A549 (cell line): ENCODE results near the gene PAK4. TPM values are rescaled to one million over a fixed set of nuclear protein-coding genes. Genes with fewer than 3 reads are reported as not detected.

ENCODE experiments used
- ATAC-seq, 2 experiments: fragments of 200-7000 bp in 1 of 2; fragments of >200 bp in 1 of 2; cut with Nextera tagmentation in 1 of 2; cut with Tn5 transposase in 1 of 2; 3 replicates each; pipeline versions ENCODE4 v1.8.0 to v1.9.1; 2018 to 2020; ENCODE audit warnings: mild to moderate bottlenecking in 1 of 2, moderate library complexity in 1 of 2
- CTCF ChIA-PET: fragments of 300-600 bp; sonication (Branson Sonifier 250); formaldehyde crosslinking; extraction: SDS; loops from one replicate; lab custom pipeline; 2021; ENCODE audit warnings: antibody characterized with exemption, inconsistent platforms; lab: Yijun Ruan, JAX
- POLR2A ChIA-PET: fragments of 350-600 bp; formaldehyde crosslinking; extraction: SDS; loops from one replicate; lab custom pipeline; 2021; ENCODE audit warnings: antibody characterized with exemption, inconsistent platforms; lab: Yijun Ruan, JAX
- DNase-seq, 2 experiments: peaks; one replicate each; pipeline versions ENCODE4 v3.0.0 to v3.0.0-alpha.2; 2011 to 2016; ENCODE audit warnings: low read depth in 1 of 2, low spot score in 1 of 2
- FAIRE-seq: peaks from 2 replicates; lab custom pipeline; 2011; peaks lifted over from hg19 to GRCh38; lab: Jason Lieb, UNC
- H3K27ac ChIP-seq, 2 experiments: fragments of >200 bp; sonication (Bioruptor Twin); formaldehyde crosslinking; 3 replicates each; pipeline ENCODE4 v1.5.1; 2016 to 2017
- H3K4me1 ChIP-seq: fragments of >200 bp; sonication (Bioruptor Twin); formaldehyde crosslinking; 3 replicates; pipeline ENCODE4 v1.6.1; 2016
- H3K4me2 ChIP-seq: fragments of >200 bp; sonication (Bioruptor Twin); formaldehyde crosslinking; 3 replicates; pipeline ENCODE4 v1.6.1; 2016
- H3K4me3 ChIP-seq: fragments of >200 bp; sonication (Bioruptor Twin); formaldehyde crosslinking; 3 replicates; pipeline ENCODE4 v1.5.1; 2016
- H3K9me3 ChIP-seq: fragments of >200 bp; sonication (Bioruptor Twin); formaldehyde crosslinking; 3 replicates; pipeline ENCODE4 v1.6.1; 2016
- BHLHE40 ChIP-seq: IDR thresholded peaks from 2 replicates; pipeline ENCODE4 v1.6.1; 2012; ENCODE audit warnings: low read depth, low read length, inconsistent platforms
- CBX2 ChIP-seq: fragments of 200-600 bp; sonication (generic); IDR thresholded peaks from 2 replicates; pipeline ENCODE4 v1.6.1; 2016; ENCODE audit warnings: low read depth, mild to moderate bottlenecking, borderline replicate concordance
- CHD4 ChIP-seq: fragments of 200-600 bp; sonication (generic); IDR thresholded peaks from 2 replicates; pipeline ENCODE4 v1.6.1; 2016; ENCODE audit warnings: antibody characterized with exemption, mild to moderate bottlenecking, borderline replicate concordance
- CTCF ChIP-seq: fragments of >200 bp; sonication (Bioruptor Twin); formaldehyde crosslinking; IDR thresholded peaks from 3 replicates; pipeline ENCODE4 v1.5.1; 2016
- EHMT2 ChIP-seq: fragments of 200-600 bp; sonication (generic); IDR thresholded peaks from 2 replicates; pipeline ENCODE4 v1.6.1; 2016; ENCODE audit warnings: antibody characterized with exemption, low read depth, mild to moderate bottlenecking, moderate library complexity
- ESRRA ChIP-seq: fragments of 150-350 bp; IDR thresholded peaks from 2 replicates; pipeline ENCODE4 v1.6.1; 2014; ENCODE audit warnings: mild to moderate bottlenecking, low read length, borderline replicate concordance
- FOSB ChIP-seq: fragments of 250-450 bp; sonication (Bioruptor Pico); IDR thresholded peaks from 2 replicates; pipeline ENCODE4 v1.5.0; 2020; ENCODE audit warnings: mild to moderate bottlenecking, moderate library complexity
- FOSL2 ChIP-seq, 2 experiments: fragments of 450-650 bp in 1 of 2; fragments of >200 bp in 1 of 2; sonication (Bioruptor Twin) in 1 of 2; formaldehyde crosslinking; IDR thresholded peaks; 2 replicates each; pipeline versions ENCODE4 v1.5.0 to v1.6.1; 2016 to 2020; ENCODE audit warnings: mild to moderate bottlenecking in 1 of 2, moderate library complexity in 1 of 2
- FOXS1 ChIP-seq: fragments of 250-450 bp; sonication (Bioruptor Pico); IDR thresholded peaks from 2 replicates; pipeline ENCODE4 v1.5.0; 2020; ENCODE audit warnings: mild to moderate bottlenecking, moderate library complexity
- HDAC2 ChIP-seq: fragments of 200-600 bp; sonication (generic); IDR thresholded peaks from 2 replicates; pipeline ENCODE4 v1.6.1; 2016
- HEYL ChIP-seq: fragments of 250-450 bp; sonication (Bioruptor Pico); IDR thresholded peaks from 2 replicates; pipeline ENCODE4 v1.8.0; 2021; ENCODE audit warnings: mild to moderate bottlenecking, moderate library complexity
- HMGXB4 ChIP-seq: fragments of 250-450 bp; sonication (Bioruptor Pico); IDR thresholded peaks from 2 replicates; pipeline ENCODE4 v1.5.0; 2021; ENCODE audit warnings: mild to moderate bottlenecking, moderate library complexity, borderline replicate concordance
- MAZ ChIP-seq: fragments of 150-350 bp; IDR thresholded peaks from 2 replicates; pipeline ENCODE4 v1.6.1; 2014; ENCODE audit warnings: antibody characterized with exemption, low read depth, low read length, borderline replicate concordance
- MYC ChIP-seq: IDR thresholded peaks from 2 replicates; pipeline ENCODE4 v1.6.1; 2012; ENCODE audit warnings: mild to moderate bottlenecking, inconsistent platforms, low read length, improper control_type of control experiment, borderline replicate concordance
- NR3C1 ChIP-seq: fragments of >200 bp; sonication (Bioruptor Twin); formaldehyde crosslinking; IDR thresholded peaks from 3 replicates; pipeline ENCODE4 v1.6.1; 2017
- PHF8 ChIP-seq: fragments of 200-600 bp; sonication (generic); IDR thresholded peaks from 2 replicates; pipeline ENCODE4 v1.6.1; 2016; ENCODE audit warnings: low read depth, mild to moderate bottlenecking, antibody characterized with exemption, moderate library complexity, borderline replicate concordance
- POLR2A ChIP-seq: IDR thresholded peaks from 2 replicates; pipeline ENCODE4 v1.6.1; 2012; ENCODE audit warnings: mild to moderate bottlenecking, low read length
- RAD21 ChIP-seq, 2 experiments: fragments of >200 bp in 1 of 2; sonication (Bioruptor Twin) in 1 of 2; formaldehyde crosslinking in 1 of 2; IDR thresholded peaks in 1 of 2; conservative IDR thresholded peaks in 1 of 2; 2 replicates in 1 of 2; 3 replicates in 1 of 2; pipeline ENCODE4 v1.6.1; 2012 to 2018; ENCODE audit warnings: inconsistent platforms in 1 of 2
- RCOR1 ChIP-seq: fragments of 150-350 bp; IDR thresholded peaks from 2 replicates; pipeline ENCODE4 v1.6.1; 2014; ENCODE audit warnings: antibody characterized with exemption, low read length, low read depth
- RNF2 ChIP-seq: fragments of 200-600 bp; sonication (generic); IDR thresholded peaks from 2 replicates; pipeline ENCODE4 v1.6.1; 2016; ENCODE audit warnings: low read depth, mild to moderate bottlenecking, antibody characterized with exemption, moderate library complexity, borderline replicate concordance
- SMC3 ChIP-seq: fragments of >200 bp; sonication (Bioruptor Twin); formaldehyde crosslinking; IDR thresholded peaks from 3 replicates; pipeline ENCODE4 v1.6.1; 2018; ENCODE audit warnings: inconsistent platforms
- SREBF2 ChIP-seq: fragments of 450-650 bp; IDR thresholded peaks from 2 replicates; pipeline ENCODE4 v1.6.1; 2014; ENCODE audit warnings: mild to moderate bottlenecking, moderate library complexity
- TFCP2L1 ChIP-seq: fragments of 250-450 bp; sonication (Bioruptor Pico); IDR thresholded peaks from 2 replicates; pipeline ENCODE4 v1.5.0; 2021; ENCODE audit warnings: mild to moderate bottlenecking
- TP53 ChIP-seq: fragments of 250-450 bp; sonication (Bioruptor Pico); IDR thresholded peaks from 2 replicates; pipeline ENCODE4 v1.5.0; 2021; ENCODE audit warnings: mild to moderate bottlenecking, moderate library complexity
- ZC3H11A ChIP-seq: fragments of 450-650 bp; IDR thresholded peaks from 2 replicates; pipeline ENCODE4 v1.6.1; 2014; ENCODE audit warnings: antibody characterized with exemption, mild to moderate bottlenecking
- ZSCAN20 ChIP-seq: fragments of 250-450 bp; sonication (Bioruptor Pico); IDR thresholded peaks from 2 replicates; pipeline ENCODE4 v1.8.0; 2022; ENCODE audit warnings: mild to moderate bottlenecking, moderate library complexity
- WGBS: methylation state at CpG from one replicate; pipeline ENCODE4 v1.1.6; 2017; ENCODE audit errors: missing lambda C conversion rate; 5-methylcytosine and 5-hydroxymethylcytosine counted together
- polyA plus RNA-seq, 4 experiments: library from polyadenylated mRNA; depleted of rRNA in 3 of 4; stranded (reverse); fragments of >200 nt; fragmentation: RNase III in 1 of 4; extraction: RNeasy Plus Mini Kit Qiagen cat#74134 plus additional on column Dnase treatment in 1 of 4; gene quantifications; 2 replicates in 3 of 4; 3 replicates in 1 of 4; pipeline ENCODE4 v1.2.3, GENCODE V29; 2011 to 2017
- TF ChIP-seq, protein P1 (sequence below): fragments of 150-350 bp; IDR thresholded peaks from 2 replicates; pipeline ENCODE4 v1.6.1; 2014; ENCODE audit warnings: low read depth, mild to moderate bottlenecking, low read length

Gene PAK4
- polyA plus RNA-seq, 2 of the 4 experiments (the other 2 are of a cell fraction): 42.9 to 84.2 TPM

- Histone ChIP-seq H3K4me1 (no peaks in the 10 kb centered on the region), H3K4me2 (no peak overlapping the region), H3K9me3 (no peaks in the 10 kb centered on the region), H3K27ac (no peak overlapping the region)
- no peak for DNase-seq
- no peak for FAIRE-seq
- POLR2A ChIA-PET: no interaction called here
- no peak for TF ChIP-seq EHMT2
- TF ChIP-seq TFCP2L1 (CRISPR knock-in tag): no peak
- TF ChIP-seq FOSB: no peak
- no peak for TF ChIP-seq CBX2
- TF ChIP-seq, all 56 proteins: peak for 0
- ATAC-seq: no peak
- CTCF ChIA-PET: interaction anchor here (0.9 to 5.6 kb wide), 4 partner anchors 14 to 211 kb away, joined by 4 to 55 read pairs (median 6); no protein-coding TSS in a partner anchor
- 94% methylated on average over 20 of the region's 25 CpGs for WGBS
- H3K4me3 ChIP-seq: no peak overlapping the region
Measured at GRCh38 chr19:39173502-39173991, 48.0 kb downstream of the PAK4 start.

DNA sequence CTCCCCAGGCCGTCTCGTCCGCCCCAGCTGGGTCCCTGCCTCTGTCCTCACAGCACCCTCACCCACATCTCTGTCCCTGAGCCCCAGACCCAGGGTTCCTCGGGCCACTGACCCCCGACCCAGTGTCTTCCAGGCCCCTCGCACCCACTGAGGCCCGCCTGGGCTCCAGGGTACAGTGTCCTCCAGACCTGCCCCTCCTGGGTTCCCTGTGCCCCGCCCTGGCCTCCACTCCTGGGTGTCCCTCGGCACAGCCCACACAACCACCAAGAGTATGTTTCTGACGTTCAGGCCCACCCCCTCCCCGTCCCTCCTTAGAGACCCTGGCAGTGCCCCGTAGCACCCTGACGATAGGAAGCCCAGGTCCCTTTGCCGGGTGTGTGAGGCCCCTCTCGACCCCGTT is 48.6 kb downstream of the PAK4 start:
- Histone ChIP-seq H3K9me3 (no peaks in the 10 kb centered on the region), H3K4me1 (no peaks in the 10 kb centered on the region), H3K4me3 (no peak overlapping the region), H3K27ac (no peak overlapping the region), H3K4me2 (no peak overlapping the region)
- DNase-seq (no peak), ATAC-seq (no peak), FAIRE-seq (no peak)
- ChIA-PET POLR2A (interaction anchor here (0.8 kb wide), 1 partner anchor 63 kb away, joined by 3 read pairs; no protein-coding TSS in a partner anchor), CTCF (interaction anchor here (0.8 to 5.6 kb wide), 12 partner anchors 10 to 212 kb away, joined by 3 to 55 read pairs (median 4); no protein-coding TSS in a partner anchor)
- 93% methylated on average over 15 of the region's 16 CpGs for WGBS
- no peak for TF ChIP-seq ZC3H11A
- no peak for TF ChIP-seq MYC
- TF ChIP-seq CBX2: no peak
- TF ChIP-seq FOSL2 (IDR thresholded peaks at IDR 0.05): no peak
- TF ChIP-seq FOSL2 (CRISPR knock-in tag; IDR thresholded peaks at IDR 0.05): no peak
- no peak for TF ChIP-seq HEYL (CRISPR knock-in tag)
- no peak for TF ChIP-seq MAZ
- TF ChIP-seq CHD4: no peak
- TF ChIP-seq HMGXB4 (CRISPR knock-in tag): no peak
- TF ChIP-seq ZSCAN20 (CRISPR knock-in tag): no peak
- TF ChIP-seq RCOR1: no peak
- TF ChIP-seq RNF2: no peak
- no peak for TF ChIP-seq NR3C1
- TF ChIP-seq, protein P1, sequence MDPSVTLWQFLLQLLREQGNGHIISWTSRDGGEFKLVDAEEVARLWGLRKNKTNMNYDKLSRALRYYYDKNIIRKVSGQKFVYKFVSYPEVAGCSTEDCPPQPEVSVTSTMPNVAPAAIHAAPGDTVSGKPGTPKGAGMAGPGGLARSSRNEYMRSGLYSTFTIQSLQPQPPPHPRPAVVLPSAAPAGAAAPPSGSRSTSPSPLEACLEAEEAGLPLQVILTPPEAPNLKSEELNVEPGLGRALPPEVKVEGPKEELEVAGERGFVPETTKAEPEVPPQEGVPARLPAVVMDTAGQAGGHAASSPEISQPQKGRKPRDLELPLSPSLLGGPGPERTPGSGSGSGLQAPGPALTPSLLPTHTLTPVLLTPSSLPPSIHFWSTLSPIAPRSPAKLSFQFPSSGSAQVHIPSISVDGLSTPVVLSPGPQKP: no peak
- no peak for TF ChIP-seq FOSB
- no peak for TF ChIP-seq SREBF2

- H3K4me2 ChIP-seq: no peak overlapping the region
- DNase-seq (no peak), ATAC-seq (no peak), FAIRE-seq (no peak)
- CTCF ChIA-PET: interaction anchor here (0.8 to 5.6 kb wide), 17 partner anchors 10 to 213 kb away, joined by 3 to 55 read pairs (median 4); no protein-coding TSS in a partner anchor
- POLR2A ChIA-PET: interaction anchor here (0.8 kb wide), 1 partner anchor 64 kb away, joined by 3 read pairs; no protein-coding TSS in a partner anchor
- WGBS: 94% methylated on average over 43 of the region's 43 CpGs
- no peak overlapping the region for H3K4me3 ChIP-seq
- H3K4me1 ChIP-seq: no peaks in the 10 kb centered on the region
- TF ChIP-seq CHD4 (no peak), FOXS1 (no peak), HDAC2 (no peak), SMC3 (no peak), FOSB (no peak), CTCF (no peak), RAD21 (conservative IDR thresholded peaks at IDR 0.05 in 1 of 2, IDR thresholded peaks at IDR 0.05 in 1 of 2) (no peak), ESRRA (no peak), PHF8 (no peak), BHLHE40 (no peak), TFCP2L1 (CRISPR knock-in tag) (no peak), POLR2A (no peak), NR3C1 (no peak), TP53 (CRISPR knock-in tag) (no peak), CBX2 (no peak)
- H3K9me3 ChIP-seq: no peaks in the 10 kb centered on the region
- no peak overlapping the region for H3K27ac ChIP-seq
Measured at GRCh38 chr19:39174558-39175544, 49.3 kb downstream of the PAK4 start.
